CD8-positive, alpha-beta memory T cell (primary cell): ENCODE results near the gene SLC1A3. TPM values are rescaled to one million over a fixed set of nuclear protein-coding genes. Genes with fewer than 3 reads are reported as not detected.
A peak's percentile ranks its signal among the peaks of the same experiment; 100 is the strongest.

ENCODE experiments used
- CTCF ChIA-PET: fragments of 350-600 bp; sonication (Branson Sonifier 250); formaldehyde crosslinking; loops from one replicate; lab custom pipeline; 2021; ENCODE audit warnings: antibody characterized with exemption; lab: Charles Lee
- POLR2A ChIA-PET: fragments of 350-600 bp; sonication (Branson Sonifier 250); formaldehyde crosslinking; loops from one replicate; lab custom pipeline; 2021; ENCODE audit warnings: antibody characterized with exemption; lab: Charles Lee
- DNase-seq, 5 donors: peaks; one replicate each; pipeline versions ENCODE4 v3.0.0 to v3.0.0-alpha.2; 2020 to 2022; ENCODE audit warnings: mixed read lengths in 1 of 5
- H3K27ac ChIP-seq: one replicate; pipeline ENCODE4 v1.7.0; 2013; ENCODE audit warnings: low read depth, mild to moderate bottlenecking, low read length, moderate library complexity
- H3K27me3 ChIP-seq: 2 replicates; pipeline ENCODE4 v1.7.0; 2013; ENCODE audit warnings: low read length, mild to moderate bottlenecking; ENCODE audit not compliant: insufficient read depth, poor library complexity, severe bottlenecking
- H3K36me3 ChIP-seq: 2 replicates; pipeline ENCODE4 v1.7.0; 2013; ENCODE audit warnings: mild to moderate bottlenecking, low read length, moderate library complexity; ENCODE audit not compliant: insufficient read depth
- H3K4me1 ChIP-seq: 2 replicates; pipeline ENCODE4 v1.7.0; 2013; ENCODE audit warnings: mild to moderate bottlenecking, low read length, moderate library complexity; ENCODE audit not compliant: insufficient read depth
- H3K4me3 ChIP-seq: 2 replicates; pipeline ENCODE4 v1.7.0; 2013; ENCODE audit warnings: mild to moderate bottlenecking, low read length
- H3K9me3 ChIP-seq: 2 replicates; pipeline ENCODE4 v1.7.0; 2013; ENCODE audit warnings: mild to moderate bottlenecking, low read length
- H3K27ac Mint-ChIP-seq, 8 donors: one replicate each; pipeline ENCODE4 v1.8.0; 2020 to 2021; ENCODE audit warnings: mixed read lengths in 8 of 8, mild to moderate bottlenecking in 6 of 8, inconsistent platforms in 3 of 8, moderate library complexity in 3 of 8
- H3K27me3 Mint-ChIP-seq, 2 donors: one replicate each; pipeline ENCODE4 v1.8.0; 2020 to 2021; ENCODE audit warnings: mixed read lengths in 2 of 2, mild to moderate bottlenecking in 1 of 2, moderate library complexity in 1 of 2
- H3K36me3 Mint-ChIP-seq, 3 donors: one replicate each; pipeline ENCODE4 v1.8.0; 2020 to 2021; ENCODE audit warnings: mixed read lengths in 3 of 3, inconsistent platforms in 1 of 3, mild to moderate bottlenecking in 1 of 3
- H3K4me1 Mint-ChIP-seq, 3 donors: one replicate each; pipeline ENCODE4 v1.8.0; 2020 to 2021; ENCODE audit warnings: mixed read lengths in 3 of 3, inconsistent platforms in 1 of 3, mild to moderate bottlenecking in 1 of 3
- H3K4me3 Mint-ChIP-seq, 7 donors: one replicate each; pipeline ENCODE4 v1.8.0; 2020 to 2021; ENCODE audit warnings: mixed read lengths in 7 of 7, mild to moderate bottlenecking in 6 of 7, moderate library complexity in 4 of 7, inconsistent platforms in 2 of 7
- H3K9me3 Mint-ChIP-seq, 5 donors: one replicate each; pipeline ENCODE4 v1.8.0; 2020 to 2022; ENCODE audit warnings: mixed read lengths in 5 of 5, mild to moderate bottlenecking in 3 of 5, moderate library complexity in 2 of 5, inconsistent platforms in 1 of 5
- polyA plus RNA-seq: library from polyadenylated mRNA; unstranded; fragments of 300-500 nt; fragmentation: Illumina TruSeq; gene quantifications from one replicate; pipeline ENCODE4 v1.2.3, GENCODE V29; 2021
- total RNA-seq, 2 experiments: library from RNA; stranded (reverse); gene quantifications; one replicate each; pipeline ENCODE4 v1.2.3, GENCODE V29; 2021

The SLC1A3 gene
- total and polyA plus RNA-seq, 3 experiments from 2014 or later: 0.35 to 0.37 TPM; not detected in 1

- CTCF ChIA-PET: no interaction called here
- DNase-seq: no peak
- no peak overlapping the region for H3K27ac Mint-ChIP-seq
- Histone ChIP-seq H3K36me3 (no peaks in the 10 kb centered on the region), H3K9me3 (no peaks in the 10 kb centered on the region), H3K4me3 (no peak overlapping the region), H3K4me1 (no peaks in the 10 kb centered on the region), H3K27me3 (no peaks in the 10 kb centered on the region), H3K27ac (no peak overlapping the region)
- peaks cover 7 to 11% of the 10 kb centered on the region in 2 donors for H3K27me3 Mint-ChIP-seq
- no peaks in the 10 kb centered on the region for H3K9me3 Mint-ChIP-seq
- no peak overlapping the region for H3K4me3 Mint-ChIP-seq
- no peaks in the 10 kb centered on the region for H3K4me1 Mint-ChIP-seq
- POLR2A ChIA-PET: no interaction called here
- H3K36me3 Mint-ChIP-seq: no peaks in the 10 kb centered on the region
Observed at GRCh38 chr5:36658038-36658756, 51.8 kb downstream of the SLC1A3 start.

- Histone ChIP-seq H3K4me3 (no peak overlapping the region), H3K36me3 (no peaks in the 10 kb centered on the region), H3K27me3 (no peaks in the 10 kb centered on the region), H3K27ac (no peak overlapping the region), H3K4me1 (no peaks in the 10 kb centered on the region), H3K9me3 (no peaks in the 10 kb centered on the region)
- no peaks in the 10 kb centered on the region for H3K36me3 Mint-ChIP-seq
- DNase-seq: no peak
- no peaks in the 10 kb centered on the region for H3K9me3 Mint-ChIP-seq
- POLR2A ChIA-PET: no interaction called here
- CTCF ChIA-PET: no interaction called here
- H3K4me3 Mint-ChIP-seq: no peak overlapping the region
- peaks cover 6 to 7% of the 10 kb centered on the region in 2 donors for H3K27me3 Mint-ChIP-seq
- H3K27ac Mint-ChIP-seq: no peak overlapping the region
- H3K4me1 Mint-ChIP-seq: no peaks in the 10 kb centered on the region
Observed at GRCh38 chr5:36659411-36659810, 53.0 kb downstream of the SLC1A3 start.

GRCh38 chr5:36660397-36661049, 54.1 kb downstream of the SLC1A3 start:
- Mint-ChIP-seq H3K27me3 (peaks cover 5 to 11% of the 10 kb centered on the region in 2 donors), H3K27ac (no peak overlapping the region), H3K4me1 (no peaks in the 10 kb centered on the region), H3K36me3 (no peaks in the 10 kb centered on the region), H3K4me3 (no peak overlapping the region), H3K9me3 (no peaks in the 10 kb centered on the region)
- H3K4me3 ChIP-seq: no peak overlapping the region
- CTCF ChIA-PET: no interaction called here
- H3K27ac ChIP-seq: no peak overlapping the region
- POLR2A ChIA-PET: no interaction called here
- no peak for DNase-seq
- no peaks in the 10 kb centered on the region for H3K9me3 ChIP-seq
- H3K4me1 ChIP-seq: no peaks in the 10 kb centered on the region
- no peaks in the 10 kb centered on the region for H3K36me3 ChIP-seq
- no peaks in the 10 kb centered on the region for H3K27me3 ChIP-seq

- ChIA-PET POLR2A (no interaction called here), CTCF (no interaction called here)
- DNase-seq: no peak
- H3K4me1 Mint-ChIP-seq: no peaks in the 10 kb centered on the region
- no peaks in the 10 kb centered on the region for H3K9me3 Mint-ChIP-seq
- Histone ChIP-seq H3K27me3 (no peaks in the 10 kb centered on the region), H3K9me3 (no peaks in the 10 kb centered on the region), H3K36me3 (no peaks in the 10 kb centered on the region), H3K4me1 (no peaks in the 10 kb centered on the region), H3K27ac (no peak overlapping the region), H3K4me3 (no peak overlapping the region)
- H3K27me3 Mint-ChIP-seq: peaks cover 2 to 16% of the 10 kb centered on the region in 2 donors
- H3K4me3 Mint-ChIP-seq: no peak overlapping the region
- no peak overlapping the region for H3K27ac Mint-ChIP-seq
- H3K36me3 Mint-ChIP-seq: no peaks in the 10 kb centered on the region
Observed at GRCh38 chr5:36661456-36662220, 55.2 kb downstream of the SLC1A3 start.

- Histone ChIP-seq H3K36me3 (no peaks in the 10 kb centered on the region), H3K27me3 (no peaks in the 10 kb centered on the region), H3K4me1 (no peaks in the 10 kb centered on the region), H3K9me3 (no peaks in the 10 kb centered on the region), H3K27ac (no peak overlapping the region), H3K4me3 (no peak overlapping the region)
- Mint-ChIP-seq H3K4me3 (no peak overlapping the region), H3K9me3 (no peaks in the 10 kb centered on the region), H3K36me3 (no peaks in the 10 kb centered on the region), H3K27ac (peak overlapping the region in 1 of 8 donors; percentile 48), H3K27me3 (peaks cover 2 to 23% of the 10 kb centered on the region in 2 donors), H3K4me1 (no peaks in the 10 kb centered on the region)
- DNase-seq: no peak
- POLR2A ChIA-PET: no interaction called here
- CTCF ChIA-PET: no interaction called here
Observed at GRCh38 chr5:36662291-36662851, 56.0 kb downstream of the SLC1A3 start.

GRCh38 chr5:36664766-36665165, 58.4 kb downstream of the SLC1A3 start:
- POLR2A ChIA-PET: no interaction called here
- Histone ChIP-seq H3K4me3 (no peak overlapping the region), H3K36me3 (no peaks in the 10 kb centered on the region), H3K27ac (no peak overlapping the region), H3K9me3 (no peaks in the 10 kb centered on the region), H3K4me1 (no peaks in the 10 kb centered on the region), H3K27me3 (no peaks in the 10 kb centered on the region)
- Mint-ChIP-seq H3K4me1 (no peaks in the 10 kb centered on the region), H3K4me3 (no peak overlapping the region), H3K9me3 (no peaks in the 10 kb centered on the region), H3K27me3 (peaks cover 2 to 35% of the 10 kb centered on the region in 2 donors), H3K27ac (no peak overlapping the region), H3K36me3 (no peaks in the 10 kb centered on the region)
- DNase-seq: no peak
- CTCF ChIA-PET: no interaction called here

GRCh38 chr5:36665628-36666027, 59.2 kb downstream of the SLC1A3 start:
- ChIA-PET POLR2A (no interaction called here), CTCF (no interaction called here)
- Histone ChIP-seq H3K36me3 (no peaks in the 10 kb centered on the region), H3K4me3 (no peak overlapping the region), H3K9me3 (no peaks in the 10 kb centered on the region), H3K27ac (no peak overlapping the region), H3K4me1 (no peaks in the 10 kb centered on the region), H3K27me3 (no peaks in the 10 kb centered on the region)
- H3K36me3 Mint-ChIP-seq: no peaks in the 10 kb centered on the region
- H3K27ac Mint-ChIP-seq: no peak overlapping the region
- no peak for DNase-seq
- H3K27me3 Mint-ChIP-seq: peaks cover 2 to 35% of the 10 kb centered on the region in 2 donors
- H3K9me3 Mint-ChIP-seq: no peaks in the 10 kb centered on the region
- H3K4me1 Mint-ChIP-seq: no peaks in the 10 kb centered on the region
- H3K4me3 Mint-ChIP-seq: no peak overlapping the region

- no peak overlapping the region for H3K27ac ChIP-seq
- H3K9me3 ChIP-seq: no peaks in the 10 kb centered on the region
- CTCF ChIA-PET: no interaction called here
- Mint-ChIP-seq H3K27ac (no peak overlapping the region), H3K9me3 (no peaks in the 10 kb centered on the region), H3K36me3 (no peaks in the 10 kb centered on the region), H3K4me1 (no peaks in the 10 kb centered on the region), H3K4me3 (no peak overlapping the region), H3K27me3 (peaks cover 2 to 35% of the 10 kb centered on the region in 2 donors)
- no peaks in the 10 kb centered on the region for H3K36me3 ChIP-seq
- H3K4me3 ChIP-seq: no peak overlapping the region
- H3K4me1 ChIP-seq: no peaks in the 10 kb centered on the region
- no peaks in the 10 kb centered on the region for H3K27me3 ChIP-seq
- no peak for DNase-seq
- POLR2A ChIA-PET: no interaction called here
Observed at GRCh38 chr5:36666274-36666673, 59.9 kb downstream of the SLC1A3 start.
